ENCODE measurements around the gene MYBPC2.

MYBPC2 gene

DNA sequence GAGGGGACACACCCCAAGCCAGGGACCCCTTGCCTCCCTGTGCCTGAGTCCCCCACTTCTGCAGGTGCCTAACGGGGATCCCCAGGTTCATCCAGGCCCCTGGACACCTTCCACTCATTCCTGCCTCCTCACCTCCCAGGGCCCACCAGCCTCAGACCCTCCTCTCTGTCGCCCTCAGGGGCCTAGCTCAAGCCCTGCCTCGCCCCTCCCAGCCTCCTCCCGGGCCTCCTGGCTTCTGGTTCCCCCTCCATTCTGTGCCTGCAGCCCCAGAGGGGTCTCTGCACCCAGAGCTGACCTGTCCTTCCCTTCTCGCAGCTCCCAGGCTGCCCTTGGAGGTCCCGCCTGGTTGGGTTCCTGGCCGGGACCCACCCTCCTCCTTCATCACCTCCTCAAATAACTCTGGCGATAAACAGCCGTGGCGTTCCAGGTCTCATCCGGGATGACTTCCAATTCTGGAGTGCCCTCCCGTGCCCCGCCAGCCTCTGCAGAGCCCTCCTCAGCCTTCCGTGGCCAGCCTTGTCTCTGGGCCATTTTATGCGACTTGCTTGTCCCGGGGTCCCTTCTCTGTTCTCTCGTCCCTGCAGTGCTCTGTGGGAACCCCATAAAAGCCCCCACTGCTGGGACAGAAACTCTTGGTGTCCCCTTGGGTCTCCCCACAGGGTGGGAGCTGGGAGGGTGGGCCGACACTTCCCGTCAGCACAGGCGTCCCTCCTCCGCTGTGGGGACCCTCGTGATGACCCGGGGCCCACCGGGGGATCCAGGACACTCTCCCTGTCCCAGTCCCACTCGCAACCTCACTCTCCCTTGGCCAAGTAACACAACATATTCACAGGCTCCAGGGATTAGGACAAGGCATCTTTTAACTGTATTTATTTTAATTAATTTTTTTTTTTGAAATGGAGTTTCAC, 69.1 kb downstream of the MYBPC2 start:
- no peak for DNase-seq

DNA sequence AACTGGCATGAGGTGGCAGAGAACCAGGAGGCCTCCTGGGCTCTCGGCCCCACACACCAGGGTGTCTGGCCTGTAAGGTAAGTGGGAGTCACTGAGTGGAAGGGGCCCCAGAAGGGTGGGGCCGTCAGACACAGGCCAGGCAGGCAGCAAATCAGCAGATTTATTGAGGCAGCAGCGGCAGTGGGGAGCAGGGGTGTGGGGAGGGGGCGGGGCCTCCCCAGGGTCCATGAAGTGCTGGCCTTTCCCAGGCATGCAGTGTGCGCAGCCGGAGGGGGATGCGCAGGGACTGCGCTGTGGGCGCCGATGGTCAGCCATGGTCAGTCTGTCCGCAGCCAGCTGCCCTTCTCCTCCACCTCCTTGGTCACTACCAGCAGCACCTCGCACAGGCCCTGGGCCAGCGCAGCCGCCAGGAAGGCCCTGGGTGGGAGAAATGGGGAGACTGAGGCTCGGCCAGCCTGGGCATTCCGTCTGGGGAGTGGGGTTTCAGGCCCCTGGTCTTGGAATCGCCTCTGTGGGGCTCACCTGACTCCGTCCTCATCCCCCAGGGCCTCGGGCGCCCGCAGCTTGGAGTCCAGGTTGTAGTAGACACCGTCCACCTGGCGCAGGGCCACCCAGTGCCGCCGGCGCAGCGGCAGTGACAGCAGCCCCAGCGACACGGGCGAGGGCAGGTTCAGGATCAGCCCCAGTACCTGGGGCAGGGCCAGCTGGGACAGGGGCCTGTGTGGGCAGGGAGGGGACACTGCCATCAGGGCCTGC, 73.3 kb downstream of the MYBPC2 start:
- DNase-seq = no peak

DNA sequence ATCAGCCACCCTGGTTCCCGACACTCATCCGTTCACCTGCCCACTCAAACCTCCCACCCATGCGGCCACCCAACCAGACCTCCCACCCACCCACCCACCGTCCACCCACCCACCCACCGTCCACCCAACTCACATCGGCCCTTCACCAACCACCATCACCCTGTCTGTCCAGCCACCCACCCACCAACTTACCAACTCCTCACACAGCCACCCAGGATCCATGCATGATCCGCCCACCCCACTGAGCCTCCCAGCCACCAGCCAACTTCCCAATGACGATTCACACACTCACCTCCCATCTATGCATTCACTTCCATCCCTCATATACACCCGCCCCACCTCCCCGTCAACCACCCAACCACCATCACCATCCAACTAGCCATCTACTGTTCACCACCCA, 74.0 kb downstream of the MYBPC2 start:
- DNase-seq = no peak

DNA sequence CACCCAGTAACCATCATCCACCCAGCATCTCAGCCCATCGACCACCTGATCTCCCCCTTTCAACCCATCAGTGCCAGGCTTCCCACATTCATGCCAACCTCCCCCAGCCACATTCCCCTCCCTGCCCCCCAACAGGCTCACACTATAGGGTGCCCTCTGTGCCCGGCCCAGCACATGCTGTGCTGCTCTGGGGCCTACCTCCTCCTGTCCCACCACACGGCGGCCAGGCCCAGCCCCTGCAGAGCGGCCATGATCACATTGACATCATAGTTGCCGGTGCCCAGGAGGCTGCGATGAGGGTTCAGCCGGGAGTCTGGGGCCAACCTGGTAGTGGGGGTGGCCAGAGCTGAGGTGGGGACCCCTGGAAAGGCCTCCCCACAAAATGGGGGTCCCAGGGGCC, 74.7 kb downstream of the MYBPC2 start:
- no peak for DNase-seq

DNA sequence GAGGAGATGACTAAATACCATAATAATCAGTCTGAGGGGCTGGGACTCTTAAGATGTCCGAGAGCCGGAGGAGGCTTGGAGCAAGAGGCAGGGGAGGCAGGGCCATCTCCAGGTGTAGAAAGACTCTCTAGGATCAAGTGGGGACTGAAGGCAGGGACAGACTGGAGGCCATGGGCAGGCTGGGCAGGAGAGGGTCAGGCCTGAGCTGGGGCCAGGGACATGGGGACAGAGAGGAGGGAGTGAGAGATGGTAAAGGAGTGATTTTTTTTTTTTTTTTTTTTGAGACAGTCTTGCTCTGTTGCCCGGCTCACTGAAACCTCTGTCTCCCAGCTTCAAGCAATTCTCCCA, 76.1 kb downstream of the MYBPC2 start:
- DNase-seq = no peak

DNA sequence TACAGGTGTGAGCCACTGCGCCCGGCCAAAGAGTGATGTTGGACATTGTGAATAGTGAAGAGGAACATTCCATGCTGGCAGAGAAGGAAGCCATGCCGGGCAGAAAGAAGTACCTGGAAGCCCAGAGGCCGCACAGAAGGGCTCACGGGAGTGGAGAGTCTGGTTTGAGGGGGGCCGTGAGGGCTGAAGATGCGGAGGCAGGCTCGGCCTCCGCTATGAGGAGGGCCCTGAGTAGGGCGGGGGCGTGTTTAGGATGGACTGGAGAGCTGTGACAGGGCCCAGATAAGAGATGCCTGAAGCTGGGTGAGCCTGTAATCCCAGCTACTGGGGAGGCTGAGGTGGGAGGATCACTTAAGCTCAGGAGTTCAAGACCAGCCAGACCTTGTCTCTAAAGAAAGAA, 76.7 kb downstream of the MYBPC2 start:
- no peak for DNase-seq

DNA sequence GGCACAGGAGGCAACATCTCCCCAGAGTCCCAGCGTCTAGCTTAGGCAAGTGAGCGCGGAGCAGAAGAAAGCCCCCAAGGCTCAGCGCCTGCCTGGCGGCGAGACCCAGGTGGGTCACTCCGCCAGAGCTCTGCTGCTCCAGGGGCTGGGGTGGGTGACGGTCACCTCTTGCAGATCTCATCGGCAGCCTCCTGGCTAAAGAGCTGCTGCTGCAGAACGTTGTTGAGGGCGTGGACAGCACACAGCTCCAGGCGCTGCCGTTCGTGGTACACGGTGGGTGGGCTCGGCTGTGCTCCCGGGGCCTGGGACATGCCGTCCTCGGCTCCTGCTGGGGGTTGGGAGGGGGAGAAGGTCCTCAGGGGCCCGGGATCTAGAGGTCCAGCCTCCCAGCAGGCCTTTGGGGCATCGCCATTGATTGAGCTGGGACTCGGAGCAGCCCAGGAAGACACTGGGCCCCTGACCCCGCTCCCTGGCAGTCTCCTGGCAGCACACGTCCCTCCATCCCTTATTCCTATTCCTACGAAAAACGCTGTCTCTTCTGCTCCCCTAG, 77.5 kb downstream of the MYBPC2 start:
- no peak for DNase-seq

DNA sequence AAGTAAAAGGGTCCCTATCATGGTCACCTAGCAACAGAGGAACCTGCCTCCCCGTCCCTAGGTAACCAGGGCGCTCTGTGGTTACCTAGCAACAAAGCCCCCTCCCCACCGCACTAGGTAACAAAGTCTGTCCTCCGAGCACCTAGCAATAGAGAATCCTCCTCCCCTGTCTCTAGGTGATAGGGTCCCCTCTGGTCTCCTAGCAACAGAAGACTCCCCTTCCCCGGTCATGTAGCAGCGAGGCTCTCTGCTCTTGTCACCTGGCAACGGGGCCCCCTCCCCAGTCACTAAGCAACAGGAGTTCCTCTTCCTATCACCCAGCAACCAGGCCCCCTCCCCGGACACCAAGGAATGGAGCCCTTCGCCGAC, 78.0 kb downstream of the MYBPC2 start:
- DNase-seq = no peak

DNA sequence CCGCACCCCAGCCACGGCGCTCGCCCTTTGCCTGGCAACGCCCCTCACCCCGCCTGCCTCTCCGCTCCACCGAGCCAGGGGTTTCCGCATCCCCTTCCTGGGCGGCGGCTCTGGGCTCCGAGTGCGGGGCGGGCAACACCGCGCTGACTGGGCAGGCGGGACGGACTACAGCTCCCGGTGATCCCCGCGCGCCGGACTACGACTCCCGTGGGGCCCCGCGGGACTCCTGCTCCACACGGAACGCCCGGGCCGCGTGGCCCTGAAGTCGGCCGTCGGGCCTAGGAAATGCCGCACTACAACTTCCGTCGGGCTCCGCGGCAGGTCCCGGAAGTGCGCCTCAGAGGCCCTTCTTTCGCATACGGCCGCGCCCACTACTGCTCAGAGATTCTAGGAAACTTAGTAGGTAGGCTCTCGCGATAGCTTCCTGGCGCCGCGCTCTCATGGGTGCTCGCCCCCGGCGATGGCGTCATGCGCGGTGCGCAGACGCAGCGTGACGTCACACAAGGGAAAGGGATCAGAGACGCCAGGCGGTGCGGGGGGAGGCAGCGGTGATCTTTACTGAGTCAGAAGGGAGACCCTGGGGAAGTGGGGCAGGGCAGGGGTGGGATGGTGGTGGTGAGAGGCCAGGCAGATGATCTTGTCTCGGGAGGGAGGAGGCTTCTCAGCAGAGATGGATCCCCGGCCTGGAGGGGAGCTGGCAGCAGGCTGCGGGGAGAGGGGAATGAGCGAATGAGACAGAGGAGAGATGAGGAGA, 78.6 kb downstream of the MYBPC2 start, which contains the start of gene JOSD2:
TSS of gene JOSD2 (minus strand) at position 123 of the 754 bp plus-strand sequence. CDS start 760 bp downstream, outside the sequence.
- peak; percentile 98 for DNase-seq

DNA sequence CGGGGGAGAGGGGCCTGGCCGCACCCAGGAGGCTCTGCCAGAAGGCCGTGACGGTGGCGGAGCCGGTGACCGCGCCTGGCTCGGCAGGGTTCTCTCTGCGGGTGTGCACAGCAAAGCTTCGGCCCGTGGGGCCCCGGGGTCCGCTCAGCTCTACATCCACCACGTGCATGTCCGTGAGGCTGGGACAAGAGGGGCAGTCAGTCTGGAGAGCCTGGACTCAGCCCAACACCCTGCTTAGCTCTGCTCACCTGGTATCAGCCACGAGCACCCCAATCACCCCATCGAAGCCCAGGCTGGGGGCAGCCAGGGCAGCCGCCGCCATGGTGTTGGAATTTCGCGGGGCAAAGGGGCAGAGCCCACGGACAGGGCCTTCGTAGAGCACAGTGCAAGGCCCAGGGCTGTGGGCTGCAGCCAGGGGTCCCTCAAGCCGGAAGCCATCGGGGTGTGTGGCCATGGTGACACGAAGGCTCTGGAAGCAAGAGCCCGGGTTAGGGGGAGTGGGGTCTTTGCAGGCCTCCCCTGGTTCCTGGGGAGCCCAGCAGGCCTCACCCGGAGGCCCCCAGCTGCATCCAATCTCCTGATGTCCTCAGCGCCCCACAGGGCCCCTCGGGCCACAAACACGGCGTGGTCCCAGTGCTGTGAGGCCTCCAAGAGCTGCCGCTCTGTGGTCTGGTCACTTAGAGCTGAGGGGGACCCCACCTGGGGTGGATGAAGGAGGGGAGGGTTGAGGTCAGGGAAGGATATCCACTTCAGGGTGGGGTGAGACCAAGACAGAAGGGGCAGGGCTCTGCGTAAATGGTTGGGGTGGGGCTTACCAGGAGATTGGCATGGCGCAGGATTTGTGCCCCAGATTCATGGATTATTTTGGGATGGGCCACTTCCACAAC, 79.7 kb downstream of the MYBPC2 start:
- DNase-seq = no peak

DNA sequence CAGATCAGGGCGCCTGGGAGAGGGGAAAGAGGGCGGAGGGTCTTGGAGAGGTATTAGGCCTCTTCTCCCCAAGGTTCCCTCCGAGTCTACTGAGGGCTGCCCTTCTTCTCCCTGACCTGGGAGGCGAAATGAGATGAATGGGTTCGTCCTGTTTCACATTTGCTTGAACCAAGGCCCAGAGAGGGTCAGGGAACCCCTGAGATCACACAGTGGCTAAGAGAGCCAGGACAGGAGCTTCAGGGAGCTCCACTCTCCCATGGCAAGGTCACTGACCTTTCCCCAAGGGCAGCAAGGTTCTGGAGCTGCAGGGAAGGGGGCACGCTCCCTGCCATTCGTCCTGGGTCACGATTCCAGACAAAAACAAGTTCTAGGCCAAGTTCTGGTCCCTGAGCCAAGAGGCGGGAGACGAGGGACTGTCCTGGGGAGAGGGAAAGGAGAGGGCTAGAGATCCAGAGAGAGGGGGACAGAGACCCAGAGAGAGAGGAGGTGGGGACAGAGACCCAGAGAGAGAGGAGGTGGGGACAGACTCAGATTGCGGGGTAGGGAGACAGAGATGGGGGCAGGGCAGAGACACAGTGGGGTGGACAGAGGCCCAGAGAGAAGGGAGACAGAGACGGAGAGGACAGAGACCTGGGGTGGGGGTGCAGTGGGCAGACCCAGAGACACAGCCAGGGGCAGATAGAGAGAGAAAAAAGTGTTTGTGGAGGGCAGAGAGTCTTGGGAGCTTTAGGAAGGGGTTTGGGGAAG, 80.5 kb downstream of the MYBPC2 start:
- no peak for DNase-seq

DNA sequence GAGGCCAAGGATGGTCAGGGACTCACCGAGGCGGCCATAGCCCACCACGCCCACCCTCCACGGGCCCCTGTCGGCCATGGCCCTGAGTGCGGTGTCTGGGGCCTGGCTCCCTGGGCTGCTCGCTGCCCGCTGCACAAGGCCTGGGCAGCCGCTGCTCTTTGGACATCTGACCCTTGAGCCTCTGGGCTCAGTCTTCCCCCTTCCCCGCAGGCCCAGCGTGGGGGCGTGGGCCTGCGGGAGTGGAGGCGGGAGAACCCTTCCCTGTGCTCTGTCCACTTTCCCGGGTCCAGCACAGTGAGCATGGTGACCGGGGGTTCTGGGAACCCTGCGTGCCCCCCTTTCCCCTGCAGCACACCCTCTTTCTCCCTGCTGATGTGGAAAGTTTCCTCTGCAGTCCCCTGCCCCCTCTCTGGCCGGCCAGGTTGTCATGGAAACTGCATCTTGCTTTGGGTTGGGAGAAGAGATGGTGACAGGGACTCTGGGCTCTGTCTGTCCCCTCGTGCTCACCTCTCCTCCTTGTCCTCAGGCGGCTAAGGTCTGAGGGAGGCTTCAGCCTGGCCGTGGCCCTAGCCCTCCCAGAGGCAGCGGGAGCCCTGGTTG, 81.2 kb downstream of the MYBPC2 start, which contains the start of gene ASPDH:
TSS of gene ASPDH (minus strand) at position 168 of the 600 bp plus-strand sequence. CDS start at position 78, 90 bp downstream.
- DNase-seq = no peak

DNA sequence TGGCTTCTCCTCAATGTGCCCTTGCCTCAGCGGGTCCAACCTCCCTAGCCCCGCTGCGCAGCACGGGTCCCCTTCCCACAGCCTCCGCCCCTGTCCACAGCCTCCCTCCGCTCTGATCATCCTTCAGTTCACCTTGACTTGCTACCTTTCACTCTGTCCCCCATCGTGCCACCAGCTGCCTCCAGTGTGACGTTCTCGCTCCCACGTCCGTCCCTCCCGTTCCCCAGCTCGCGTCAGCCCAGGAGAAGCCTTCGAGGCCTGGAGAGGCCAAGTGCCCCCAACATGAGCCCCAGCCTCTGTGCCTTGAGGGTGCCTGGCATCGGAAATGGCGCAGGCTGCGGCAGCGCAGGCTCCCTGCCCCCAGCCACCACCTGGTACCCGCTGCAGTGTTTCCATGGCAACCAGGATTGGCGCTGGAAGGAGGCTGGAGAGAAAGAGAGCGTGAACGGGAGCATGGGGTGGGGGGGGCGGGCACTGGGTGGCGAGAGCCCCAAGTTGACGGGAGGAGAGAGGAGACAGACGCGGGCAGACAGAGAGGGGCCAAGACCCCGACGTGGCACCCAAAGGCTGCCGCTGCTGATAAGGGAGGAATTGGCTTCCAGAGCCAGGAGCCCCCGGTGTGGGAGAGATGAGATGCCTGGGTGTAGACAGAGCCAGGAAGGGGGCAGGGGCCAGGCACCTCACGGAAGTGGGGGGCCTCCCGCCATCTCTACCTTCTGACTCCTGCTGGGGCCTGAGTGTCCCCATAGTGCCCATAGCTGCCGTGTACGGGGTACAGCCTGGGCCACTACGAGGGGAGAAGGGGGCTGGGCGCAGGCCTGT, 81.9 kb downstream of the MYBPC2 start:
- no peak for DNase-seq

DNA sequence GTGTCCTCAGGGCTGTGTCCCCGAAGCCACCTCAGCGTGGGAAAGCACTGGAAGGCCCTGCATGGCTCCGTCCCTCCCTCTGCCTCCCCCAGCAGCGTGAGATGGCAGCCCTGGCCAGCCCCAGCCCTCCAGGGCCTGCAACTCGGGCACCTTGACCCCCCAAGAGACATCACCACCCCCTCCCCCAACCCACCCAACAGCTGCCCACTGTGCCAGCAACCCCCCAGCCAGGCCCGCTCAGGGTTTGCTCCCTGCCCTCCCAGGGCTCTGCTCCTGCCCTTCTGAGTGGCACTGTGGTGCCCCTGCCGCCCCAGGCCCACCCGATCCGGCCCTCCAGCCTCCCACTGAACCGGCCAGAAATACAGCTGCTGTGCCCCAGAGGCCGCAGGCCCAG, 82.5 kb downstream of the MYBPC2 start:
- no peak for DNase-seq

All from activated CD4-positive, alpha-beta T cell treated with anti-CD3 and anti-CD28 coated beads for 48 hours (primary cell).